Measurements from ENCODE around the gene SLC22A15.

GRCh38 chr1:116018007-116018406 is 41.7 kb downstream of the SLC22A15 start:
- TF ChIP-seq CTCF (optimal IDR thresholded peaks at IDR 0.05 in 1 of 3, IDR thresholded peaks at IDR 0.05 in 1 of 3, conservative IDR thresholded peaks at IDR 0.05 in 1 of 3; ENCODE audit: extremely low read depth in 1 of 3, insufficient read depth in 2 of 3, low read length in 3 of 3) (no peak), EZH2 (IDR thresholded peaks at IDR 0.05; ENCODE audit: low read length) (no peak)

Data from keratinocyte (primary cell).